Tibial nerve (tissue), 4 donors: Measurements from ENCODE around the gene SRBD1. TPM values are rescaled to one million over a fixed set of nuclear protein-coding genes. Genes with fewer than 3 reads are reported as not detected.

Source experiments
- DNase-seq, 2 donors: peaks; one replicate each; pipeline ENCODE4 v3.0.0-alpha.2; 2019; ENCODE audit warnings: low spot score in 2 of 2
- H3K27ac ChIP-seq, 4 donors: fragments of 200-600 bp; sonication (generic) in 3 of 4; one replicate each; pipeline ENCODE4 v1.5.1; 2017 to 2019; ENCODE audit warnings: mild to moderate bottlenecking in 1 of 4
- H3K27me3 ChIP-seq, 2 donors: fragments of 200-600 bp; sonication (generic) in 1 of 2; one replicate each; pipeline versions ENCODE4 v1.5.1 to v1.6.0; 2017 to 2019
- H3K36me3 ChIP-seq, 3 donors: fragments of 200-600 bp; sonication (generic); one replicate each; pipeline ENCODE4 v1.5.1; 2018 to 2019
- H3K4me1 ChIP-seq, 4 donors: fragments of 200-600 bp; sonication (generic) in 3 of 4; one replicate each; pipeline ENCODE4 v1.5.1; 2017 to 2019
- H3K4me3 ChIP-seq, 4 donors: fragments of 200-600 bp; sonication (generic) in 3 of 4; one replicate each; pipeline ENCODE4 v1.5.1; 2017 to 2019; ENCODE audit warnings: mild to moderate bottlenecking in 1 of 4, moderate library complexity in 1 of 4
- H3K9me3 ChIP-seq, 4 donors: fragments of 200-600 bp; sonication (generic) in 3 of 4; one replicate each; pipeline ENCODE4 v1.5.1; 2017 to 2019
- EP300 ChIP-seq, 2 donors: sonication (generic); formaldehyde crosslinking; IDR thresholded peaks; one replicate each; pipeline ENCODE4 v1.6.1; 2017; ENCODE audit warnings: antibody characterized with exemption in 2 of 2, mild to moderate bottlenecking in 1 of 2
- POLR2A ChIP-seq, 2 donors: fragments of 450-650 bp; IDR thresholded peaks; one replicate each; pipeline ENCODE4 v1.6.1; 2017; ENCODE audit warnings: antibody characterized with exemption in 2 of 2, mild to moderate bottlenecking in 2 of 2, moderate library complexity in 2 of 2
- WGBS, 2 donors: methylation state at CpG; one replicate each; pipeline ENCODE4 v1.1.5; 2018; 5-methylcytosine and 5-hydroxymethylcytosine counted together
- total RNA-seq, 4 donors: library from RNA; depleted of rRNA; stranded (reverse); fragments of >200 nt; gene quantifications; one replicate each; pipeline ENCODE4 v1.1.0, GENCODE V29; 2016
- TF ChIP-seq, protein P1 (sequence below), 5 experiments: fragments of 200-600 bp in 3 of 5; fragments of 450-650 bp in 2 of 5; sonication (generic) in 3 of 5; IDR thresholded peaks; one replicate each; pipeline ENCODE4 v1.5.1; 2016 to 2019; ENCODE audit warnings: antibody characterized with exemption in 5 of 5, mild to moderate bottlenecking in 3 of 5, moderate library complexity in 2 of 5

SRBD1 gene
- total RNA-seq, 4 donors from 2014 or later, result 14.7 to 36.7 (median 20.8) TPM

DNA sequence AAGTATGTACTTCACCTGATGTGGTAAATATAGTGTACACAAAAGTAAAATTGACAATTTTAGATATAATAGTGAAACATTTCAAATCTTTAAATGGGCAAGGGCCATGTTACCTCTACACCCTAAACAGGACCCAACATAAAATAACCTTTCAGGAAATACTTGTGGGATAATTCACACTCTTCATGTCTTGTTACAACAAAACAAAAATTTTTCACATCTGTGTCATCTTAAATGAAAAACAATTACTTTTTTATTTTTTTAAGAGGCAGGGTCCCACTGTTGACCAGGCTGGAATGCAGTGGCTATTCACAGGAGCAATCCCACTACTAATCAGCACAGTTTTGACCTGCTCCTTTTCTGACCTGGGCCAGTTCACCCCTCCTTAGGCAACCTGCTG lies 42.1 kb downstream of the SRBD1 start:
- H3K4me1 ChIP-seq, result no peaks in the 10 kb centered on the region
- no peaks in the 10 kb centered on the region for H3K27me3 ChIP-seq
- no peak for DNase-seq
- peak overlapping the region in 1 of 4 donors; percentile 51 for H3K27ac ChIP-seq
- H3K9me3 ChIP-seq, result no peaks in the 10 kb centered on the region
- peaks cover 0 to 28% (median 0%) of the 10 kb centered on the region in 3 donors for H3K36me3 ChIP-seq
- TF ChIP-seq EP300 (IDR thresholded peaks at IDR 0.05) (no peak), POLR2A (IDR thresholded peaks at IDR 0.05) (no peak)
- TF ChIP-seq, protein P1, sequence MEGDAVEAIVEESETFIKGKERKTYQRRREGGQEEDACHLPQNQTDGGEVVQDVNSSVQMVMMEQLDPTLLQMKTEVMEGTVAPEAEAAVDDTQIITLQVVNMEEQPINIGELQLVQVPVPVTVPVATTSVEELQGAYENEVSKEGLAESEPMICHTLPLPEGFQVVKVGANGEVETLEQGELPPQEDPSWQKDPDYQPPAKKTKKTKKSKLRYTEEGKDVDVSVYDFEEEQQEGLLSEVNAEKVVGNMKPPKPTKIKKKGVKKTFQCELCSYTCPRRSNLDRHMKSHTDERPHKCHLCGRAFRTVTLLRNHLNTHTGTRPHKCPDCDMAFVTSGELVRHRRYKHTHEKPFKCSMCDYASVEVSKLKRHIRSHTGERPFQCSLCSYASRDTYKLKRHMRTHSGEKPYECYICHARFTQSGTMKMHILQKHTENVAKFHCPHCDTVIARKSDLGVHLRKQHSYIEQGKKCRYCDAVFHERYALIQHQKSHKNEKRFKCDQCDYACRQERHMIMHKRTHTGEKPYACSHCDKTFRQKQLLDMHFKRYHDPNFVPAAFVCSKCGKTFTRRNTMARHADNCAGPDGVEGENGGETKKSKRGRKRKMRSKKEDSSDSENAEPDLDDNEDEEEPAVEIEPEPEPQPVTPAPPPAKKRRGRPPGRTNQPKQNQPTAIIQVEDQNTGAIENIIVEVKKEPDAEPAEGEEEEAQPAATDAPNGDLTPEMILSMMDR (IDR thresholded peaks at IDR 0.05), result no peak
- no peak overlapping the region for H3K4me3 ChIP-seq

DNA sequence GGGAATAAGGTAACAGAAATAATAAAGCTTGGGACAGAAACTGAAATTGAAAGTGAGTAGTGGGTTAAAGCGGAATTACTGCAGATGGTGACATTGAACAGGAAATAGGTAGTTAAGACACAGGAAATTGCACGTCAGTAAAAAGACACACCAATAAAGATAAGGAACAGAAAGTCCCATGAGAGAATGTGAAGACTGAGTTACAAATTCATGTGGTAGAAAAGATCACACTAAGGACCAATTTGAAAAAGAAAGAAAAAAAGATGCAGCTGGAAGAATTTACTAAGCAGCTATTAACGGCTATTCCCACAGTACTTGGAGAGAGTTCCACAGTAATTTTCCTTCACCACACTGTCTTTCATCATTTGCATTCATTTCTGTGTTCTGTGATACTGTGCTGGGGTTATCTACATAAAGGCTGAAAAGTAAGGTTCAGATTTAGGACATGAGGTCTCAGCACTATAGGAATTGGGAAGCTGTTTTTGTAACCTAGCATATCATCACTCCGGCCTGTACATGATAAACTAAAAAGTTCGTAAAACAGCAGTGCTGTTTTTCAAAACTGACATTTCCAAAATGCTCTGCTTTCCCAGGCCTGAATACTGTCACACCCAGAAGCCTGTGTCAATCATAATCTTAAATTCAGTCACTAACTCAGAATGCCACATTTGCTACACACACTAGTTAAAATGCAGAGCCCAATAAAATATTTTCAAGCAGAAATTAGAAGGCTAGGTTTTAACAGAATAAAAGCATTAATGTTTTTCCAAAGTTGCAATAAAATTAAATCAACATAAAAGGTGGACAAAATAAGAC lies 42.9 kb downstream of the SRBD1 start:
- TF ChIP-seq POLR2A (IDR thresholded peaks at IDR 0.05), result no peak
- TF ChIP-seq EP300 (IDR thresholded peaks at IDR 0.05), result peak in 1 of 2 donors; percentile 63
- Histone ChIP-seq H3K36me3 (peaks cover 0 to 21% (median 0%) of the 10 kb centered on the region in 3 donors), H3K4me1 (no peaks in the 10 kb centered on the region), H3K27ac (peak overlapping the region in 3 of 4 donors; percentile 13 to 51 (median 48)), H3K27me3 (no peaks in the 10 kb centered on the region), H3K9me3 (no peaks in the 10 kb centered on the region), H3K4me3 (peak overlapping the region in 2 of 4 donors; percentile 2 to 20)
- 65 to 69% methylated on average over 5 of the region's 5 CpGs for WGBS, 2 donors
- DNase-seq, result no peak

DNA sequence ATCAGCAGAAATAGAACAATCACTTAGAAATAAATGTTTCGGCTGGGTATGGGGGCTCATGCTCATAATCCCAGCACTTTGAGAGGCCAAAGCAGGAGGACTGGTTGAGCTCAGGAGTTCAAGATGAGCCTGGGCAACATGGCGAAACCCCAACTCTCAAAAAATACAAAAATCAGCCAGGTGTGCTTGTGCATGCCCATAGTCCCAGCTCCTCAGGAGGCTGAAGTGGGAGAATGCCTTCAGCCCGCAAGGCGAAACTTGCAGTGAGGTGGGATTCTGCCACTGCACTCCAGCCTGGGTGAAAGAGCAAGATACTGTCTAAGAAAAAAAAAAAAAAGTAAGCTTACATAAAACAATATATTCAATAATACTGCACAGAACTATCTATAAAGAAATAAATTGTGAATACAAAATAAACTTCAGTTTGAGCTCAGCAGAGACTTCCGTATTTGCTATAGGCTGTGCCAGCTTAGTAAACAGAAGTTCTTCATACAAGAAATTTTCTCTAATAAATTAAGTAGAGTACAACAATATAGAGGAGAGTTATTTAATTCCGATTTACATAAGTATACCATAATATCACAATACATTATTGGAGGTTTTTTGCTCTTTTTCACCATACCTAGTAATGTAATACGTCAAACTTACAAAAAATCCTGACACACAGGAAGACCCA lies 43.6 kb downstream of the SRBD1 start:
- H3K36me3 ChIP-seq, result peaks cover 0 to 14% (median 0%) of the 10 kb centered on the region in 3 donors
- peak overlapping the region in 2 of 4 donors; percentile 13 to 47 for H3K27ac ChIP-seq
- peak overlapping the region in 1 of 4 donors; percentile 20 for H3K4me3 ChIP-seq
- WGBS, 2 donors, result 89 to 93% methylated on average over 7 of the region's 7 CpGs
- no peaks in the 10 kb centered on the region for H3K9me3 ChIP-seq
- no peaks in the 10 kb centered on the region for H3K27me3 ChIP-seq
- no peak for DNase-seq
- TF ChIP-seq, protein P1 (IDR thresholded peaks at IDR 0.05), result no peak
- TF ChIP-seq EP300 (IDR thresholded peaks at IDR 0.05), result no peak
- TF ChIP-seq POLR2A (IDR thresholded peaks at IDR 0.05), result no peak
- no peaks in the 10 kb centered on the region for H3K4me1 ChIP-seq

DNA sequence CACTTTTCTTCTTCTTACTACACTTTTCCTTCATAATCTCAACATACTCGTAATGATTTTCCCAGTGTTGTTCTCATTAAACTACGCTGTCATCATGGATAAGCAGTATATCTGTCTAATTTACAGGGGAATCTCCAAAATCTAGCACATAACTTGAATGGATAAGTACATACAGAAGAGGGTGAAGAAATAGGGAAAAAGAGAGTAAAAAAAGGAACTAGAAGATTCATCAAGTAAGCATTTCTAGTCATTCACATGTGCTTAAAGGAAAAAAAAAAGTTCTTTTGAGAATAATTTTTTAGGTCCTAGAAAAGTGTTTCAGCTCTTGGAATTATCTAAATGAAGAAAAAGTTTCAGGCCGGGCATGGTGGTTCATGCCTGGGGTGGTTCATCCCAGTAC lies 51.6 kb downstream of the SRBD1 start:
- Histone ChIP-seq H3K27me3 (no peaks in the 10 kb centered on the region), H3K27ac (no peak overlapping the region), H3K36me3 (peaks cover 0 to 14% (median 0%) of the 10 kb centered on the region in 3 donors), H3K4me3 (no peak overlapping the region), H3K4me1 (no peaks in the 10 kb centered on the region), H3K9me3 (no peaks in the 10 kb centered on the region)
- no peak for DNase-seq
- TF ChIP-seq POLR2A (IDR thresholded peaks at IDR 0.05) (no peak), EP300 (IDR thresholded peaks at IDR 0.05) (no peak)
- TF ChIP-seq, protein P1 (IDR thresholded peaks at IDR 0.05), result no peak
- WGBS, 2 donors, result 97 to 99% methylated on average over 3 of the region's 3 CpGs

DNA sequence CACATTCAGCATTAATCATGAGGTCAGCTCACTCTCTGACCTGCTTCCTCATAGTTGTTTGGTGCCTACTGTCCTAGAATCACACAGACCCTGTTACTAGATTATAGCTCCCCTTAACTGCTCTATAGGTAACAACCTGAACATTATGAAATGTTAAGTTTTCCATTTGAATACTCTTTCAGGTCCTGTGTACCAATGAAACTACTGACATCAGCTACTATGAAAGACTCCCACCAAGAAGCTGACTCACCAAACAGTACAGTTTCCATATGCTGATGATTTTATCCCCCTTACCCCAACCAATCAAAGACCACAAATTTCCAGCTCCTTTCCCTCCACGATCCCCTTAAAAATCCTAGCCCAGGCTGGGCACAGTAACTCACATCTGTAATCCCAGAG lies 56.3 kb downstream of the SRBD1 start:
- DNase-seq, result no peak
- H3K27me3 ChIP-seq, result no peaks in the 10 kb centered on the region
- H3K4me1 ChIP-seq, result no peaks in the 10 kb centered on the region
- WGBS, 2 donors, result 89 to 100% methylated on average over 1 of the region's 1 CpG
- no peaks in the 10 kb centered on the region for H3K9me3 ChIP-seq
- no peak for TF ChIP-seq POLR2A (IDR thresholded peaks at IDR 0.05)
- TF ChIP-seq EP300 (IDR thresholded peaks at IDR 0.05), result no peak
- TF ChIP-seq, protein P1 (IDR thresholded peaks at IDR 0.05), result no peak
- H3K27ac ChIP-seq, result no peak overlapping the region
- H3K4me3 ChIP-seq, result no peak overlapping the region
- peaks cover 0 to 44% (median 0%) of the 10 kb centered on the region in 3 donors for H3K36me3 ChIP-seq
